ENCODE results near the gene C2.
"Not testable (repeated sequence)": the region's sequence is repeated elsewhere in the genome, so short reads cannot be mapped to it uniquely, and the experiment has no call there.

The C2 gene

GRCh38 chr6:31899215-31899614 is 28.3 kb upstream of the C2 start:
- DNase-seq, result peak; percentile 20

- peak; percentile 67 for DNase-seq
These were observed 27.4 kb upstream of the C2 start for GRCh38 chr6:31899882-31900722.

GRCh38 chr6:31900917-31901414 is 26.6 kb upstream of the C2 start:
- DNase-seq, result no peak

- DNase-seq, result peak; percentile 14
These were observed 26.0 kb upstream of the C2 start for GRCh38 chr6:31901415-31901952.

GRCh38 chr6:31901953-31902643 is 25.4 kb upstream of the C2 start, which contains the start of gene ZBTB12:
Gene ZBTB12, minus strand, starts transcription at chr6:31902086. Its CDS starts 781 bp downstream, at chr6:31901305.
- peak; percentile 83 for DNase-seq

GRCh38 chr6:31903957-31904356 is 23.6 kb upstream of the C2 start:
- DNase-seq, result no peak

GRCh38 chr6:31905041-31905440 is 22.5 kb upstream of the C2 start:
- DNase-seq, result no peak

GRCh38 chr6:31906122-31906521 is 21.4 kb upstream of the C2 start:
- DNase-seq, result no peak

- DNase-seq, result not testable (repeated sequence)
These were observed 20.8 kb upstream of the C2 start for GRCh38 chr6:31906727-31907126.

GRCh38 chr6:31907158-31907813 is 20.2 kb upstream of the C2 start:
- DNase-seq, result peak; percentile 97

GRCh38 chr6:31908255-31908654 is 19.3 kb upstream of the C2 start:
- not testable (repeated sequence) for DNase-seq

- DNase-seq, result peak; percentile 53
These were observed 18.7 kb upstream of the C2 start for GRCh38 chr6:31908791-31909190.

GRCh38 chr6:31909298-31909697 is 18.2 kb upstream of the C2 start:
- not testable (repeated sequence) for DNase-seq

GRCh38 chr6:31911826-31912585 is 15.5 kb upstream of the C2 start:
- DNase-seq, result no peak

GRCh38 chr6:31915351-31915750 is 12.2 kb upstream of the C2 start:
- DNase-seq, result no peak

GRCh38 chr6:31915756-31916155 is 11.8 kb upstream of the C2 start:
- DNase-seq, result no peak

- DNase-seq, result peak; percentile 7
These were observed 9.3 kb upstream of the C2 start for GRCh38 chr6:31918069-31918720.

GRCh38 chr6:31919624-31920303 is 7.8 kb upstream of the C2 start:
- no peak for DNase-seq

GRCh38 chr6:31920811-31921210 is 6.7 kb upstream of the C2 start:
- peak; percentile 56 for DNase-seq

- DNase-seq, result no peak
These were observed 4.6 kb upstream of the C2 start for GRCh38 chr6:31922942-31923341.

All from MV-4-11 (cell line).